GM12874 (cell line): ENCODE results near the gene ROPN1L.

Experiments used
- TF ChIP-seq, protein P1 (sequence below): IDR thresholded peaks from 2 replicates; pipeline ENCODE4 v1.5.1; 2011; ENCODE audit warnings: low read depth, mild to moderate bottlenecking, control low read depth, low read length, moderate library complexity; ENCODE audit not compliant: insufficient read depth

The ROPN1L gene

DNA sequence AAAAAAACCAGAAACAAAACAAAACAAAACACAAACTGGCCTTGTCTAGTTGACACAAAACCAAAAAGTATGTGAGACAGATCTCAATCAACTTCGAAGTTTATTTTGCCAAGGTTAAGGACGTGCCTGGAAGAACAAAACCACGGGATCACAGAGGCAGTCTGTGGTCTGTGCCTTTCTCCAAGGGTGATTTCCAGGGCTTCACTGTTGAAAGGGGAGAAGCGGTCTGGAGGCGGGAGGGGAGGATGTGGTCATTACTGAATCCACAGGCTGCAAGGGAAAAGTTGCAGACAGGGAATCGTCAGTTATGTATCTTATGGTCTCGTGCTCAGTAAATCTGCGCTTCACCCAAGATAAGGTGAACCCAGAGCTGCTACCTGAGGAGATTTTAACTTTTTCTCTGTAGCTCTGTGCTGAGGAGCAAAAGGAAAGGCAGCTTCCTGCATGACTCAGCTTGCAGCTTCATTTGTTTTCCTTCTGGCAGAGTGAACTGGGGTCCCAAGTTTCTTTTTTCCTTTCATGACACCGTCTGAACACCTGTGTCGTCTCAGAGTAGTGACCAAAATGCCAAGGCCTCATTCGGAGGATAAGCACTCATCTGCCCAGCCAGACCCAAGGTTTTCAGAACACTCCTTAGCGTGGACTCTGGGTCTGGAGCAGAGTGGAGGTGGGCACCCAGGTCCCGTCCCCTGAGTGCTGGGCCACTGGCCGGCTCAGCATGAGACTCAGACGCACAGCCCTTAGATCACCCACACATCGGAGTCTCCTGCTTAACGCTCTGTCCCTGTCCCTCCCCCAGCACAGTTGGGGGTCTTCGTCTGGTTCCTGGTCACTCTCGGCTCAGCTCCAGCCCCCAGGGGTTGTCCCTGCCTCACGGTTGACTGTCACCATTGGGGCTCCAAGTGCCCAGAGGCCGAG is 25.9 kb downstream of the ROPN1L start:
- TF ChIP-seq, protein P1, sequence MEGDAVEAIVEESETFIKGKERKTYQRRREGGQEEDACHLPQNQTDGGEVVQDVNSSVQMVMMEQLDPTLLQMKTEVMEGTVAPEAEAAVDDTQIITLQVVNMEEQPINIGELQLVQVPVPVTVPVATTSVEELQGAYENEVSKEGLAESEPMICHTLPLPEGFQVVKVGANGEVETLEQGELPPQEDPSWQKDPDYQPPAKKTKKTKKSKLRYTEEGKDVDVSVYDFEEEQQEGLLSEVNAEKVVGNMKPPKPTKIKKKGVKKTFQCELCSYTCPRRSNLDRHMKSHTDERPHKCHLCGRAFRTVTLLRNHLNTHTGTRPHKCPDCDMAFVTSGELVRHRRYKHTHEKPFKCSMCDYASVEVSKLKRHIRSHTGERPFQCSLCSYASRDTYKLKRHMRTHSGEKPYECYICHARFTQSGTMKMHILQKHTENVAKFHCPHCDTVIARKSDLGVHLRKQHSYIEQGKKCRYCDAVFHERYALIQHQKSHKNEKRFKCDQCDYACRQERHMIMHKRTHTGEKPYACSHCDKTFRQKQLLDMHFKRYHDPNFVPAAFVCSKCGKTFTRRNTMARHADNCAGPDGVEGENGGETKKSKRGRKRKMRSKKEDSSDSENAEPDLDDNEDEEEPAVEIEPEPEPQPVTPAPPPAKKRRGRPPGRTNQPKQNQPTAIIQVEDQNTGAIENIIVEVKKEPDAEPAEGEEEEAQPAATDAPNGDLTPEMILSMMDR: no peak

DNA sequence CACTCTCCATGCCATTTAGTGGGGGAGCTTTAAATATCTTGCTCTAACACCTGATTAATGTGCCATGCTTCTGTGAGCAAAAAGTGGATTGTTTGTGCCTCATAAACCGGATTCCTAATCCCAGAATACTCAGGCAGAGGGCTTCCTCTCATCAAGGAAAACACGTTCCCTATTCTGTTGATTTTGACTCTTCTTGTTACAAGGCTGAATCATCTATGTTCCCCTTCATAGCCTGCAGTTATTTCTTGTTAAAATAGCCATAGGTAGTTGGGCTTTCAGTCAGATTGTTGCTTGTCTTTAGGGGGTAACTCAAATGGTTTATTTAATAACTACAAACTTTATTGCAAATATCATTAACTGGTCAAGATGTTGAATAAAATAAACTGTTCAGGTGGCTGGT is 26.6 kb downstream of the ROPN1L start:
- TF ChIP-seq, protein P1: no peak

DNA sequence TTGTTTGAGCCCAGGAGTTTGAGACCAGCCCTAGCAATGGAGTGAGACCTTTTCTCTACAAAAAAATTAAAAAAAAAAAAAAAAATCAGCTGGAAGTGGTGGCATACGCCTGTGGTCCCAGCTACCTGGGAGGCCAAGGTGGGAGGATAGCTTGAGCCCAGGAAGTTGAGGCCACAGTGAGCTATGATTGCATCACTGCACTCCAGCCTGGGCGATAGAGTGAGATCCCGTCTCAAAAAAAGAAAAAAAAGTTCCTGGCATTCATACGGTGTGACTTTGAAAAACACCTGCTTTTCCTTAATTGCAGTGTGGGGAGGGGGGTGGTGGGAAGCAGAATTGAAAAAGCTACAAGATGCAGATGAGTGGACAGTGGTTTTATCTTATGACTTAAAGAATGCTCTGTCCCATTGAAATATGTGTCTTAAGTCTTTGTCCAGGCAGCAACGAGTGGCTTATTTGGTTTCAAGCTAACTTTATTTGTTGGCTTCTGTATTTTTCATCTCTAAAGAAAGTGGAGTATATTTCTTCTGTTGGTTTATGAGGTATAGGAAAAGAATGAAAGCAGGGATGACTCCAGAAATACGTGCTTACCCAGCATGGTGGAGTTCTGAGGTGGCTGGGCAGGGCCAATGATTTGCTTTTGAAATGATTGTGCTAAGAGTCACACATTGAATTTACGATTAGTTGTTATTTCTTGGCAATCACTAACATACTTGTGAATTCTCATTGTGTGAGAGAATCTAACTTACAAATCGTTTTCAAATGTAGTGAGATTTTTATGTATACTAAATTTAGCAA is 27.8 kb downstream of the ROPN1L start:
- TF ChIP-seq, protein P1: no peak

DNA sequence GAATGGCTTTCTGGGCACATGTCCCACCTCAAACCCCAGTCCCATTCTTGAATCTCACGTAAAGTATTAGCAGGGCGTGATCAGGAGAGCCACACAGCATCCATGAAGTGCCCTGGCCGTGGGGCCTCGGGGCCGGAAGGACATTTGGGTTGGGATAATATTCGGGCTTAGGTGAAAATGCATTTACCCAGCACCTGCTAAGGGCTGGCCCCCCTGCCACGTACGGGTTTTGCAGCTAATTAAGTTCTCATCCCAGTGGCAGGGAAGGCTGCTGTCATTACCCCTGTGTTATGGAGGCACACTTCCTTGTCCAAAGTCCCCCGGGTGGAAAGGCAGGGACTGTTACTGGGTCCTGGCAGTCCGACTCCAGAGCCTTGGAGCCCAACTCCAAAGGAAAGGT is 29.0 kb downstream of the ROPN1L start:
- TF ChIP-seq, protein P1: no peak

DNA sequence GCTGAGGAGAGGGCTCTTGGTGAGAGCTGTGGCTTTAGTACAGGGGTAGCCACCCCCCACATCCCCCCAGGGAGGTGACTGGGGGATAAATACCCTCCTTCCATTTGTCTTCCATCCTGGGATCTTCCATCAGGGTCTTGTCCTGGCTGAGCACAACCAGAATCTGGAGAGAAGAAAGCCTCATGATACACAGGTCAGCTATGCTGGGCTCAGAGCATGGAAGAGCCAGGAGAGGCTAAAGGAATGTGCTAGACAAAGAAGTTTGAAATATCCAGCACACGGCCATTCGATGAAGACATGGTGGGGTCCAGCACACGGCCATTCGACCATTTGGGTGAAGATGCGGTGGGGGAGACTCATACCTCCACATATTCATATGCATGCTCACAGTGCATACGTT is 30.0 kb downstream of the ROPN1L start:
- TF ChIP-seq, protein P1: no peak

DNA sequence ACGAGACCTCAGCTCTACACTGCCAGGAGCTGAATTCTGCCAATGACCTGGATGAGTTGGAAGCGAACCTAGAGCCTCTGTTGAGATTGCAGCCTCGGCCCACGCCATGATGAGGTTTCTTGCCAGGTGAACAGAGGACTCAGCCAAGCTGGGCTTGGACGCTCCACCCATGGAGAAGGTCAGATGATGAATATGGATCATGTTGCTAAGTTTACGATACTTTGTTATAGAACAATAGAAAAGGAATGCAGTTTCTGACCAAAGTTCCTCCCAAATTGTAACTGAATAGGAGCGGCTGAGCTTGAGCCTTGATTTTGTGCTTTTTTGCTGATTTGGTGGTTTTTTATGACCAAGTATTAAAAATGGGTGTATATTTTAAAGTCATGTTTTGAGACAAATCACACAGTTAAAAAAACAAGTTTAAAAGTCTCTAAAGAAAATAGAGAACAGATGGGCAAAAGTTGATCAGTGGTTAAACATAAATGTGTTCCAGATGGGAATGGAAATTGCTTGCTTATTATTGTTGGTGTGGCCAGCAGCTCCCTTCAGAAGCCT is 32.9 kb downstream of the ROPN1L start:
- TF ChIP-seq, protein P1: no peak
